ENCODE results near the gene PNKD.

- TF ChIP-seq CTCF (conservative IDR thresholded peaks at IDR 0.05; ENCODE audit: low read length) (no peak), EZH2phosphoT487 (IDR thresholded peaks at IDR 0.05; ENCODE audit: borderline replicate concordance) (no peak)
Observed at GRCh38 chr2:218383892-218384519, 113.7 kb downstream of the PNKD start.
